ENCODE data around the gene KIF26A.
"Not testable (repeated sequence)": the region's sequence is repeated elsewhere in the genome, so short reads cannot be mapped to it uniquely, and the experiment has no call there.

- not testable (repeated sequence) for TF ChIP-seq POLR2A (IDR thresholded peaks at IDR 0.05); CTCF (IDR thresholded peaks at IDR 0.05 in 8 of 11, conservative IDR thresholded peaks at IDR 0.05 in 3 of 11); POLR2AphosphoS5 (IDR thresholded peaks at IDR 0.05)
Observed at GRCh38 chr14:104208015-104208295, 69.6 kb downstream of the KIF26A start.
